HG03097 (cell line): ENCODE results near the gene TUBA1A.
A peak's percentile ranks its signal among the peaks of the same experiment; 100 is the strongest.
"Not testable (repeated sequence)": the region's sequence is repeated elsewhere in the genome, so short reads cannot be mapped to it uniquely, and the experiment has no call there.

ENCODE experiments used
- ATAC-seq: cut with Tn5 transposase; IDR thresholded peaks from one replicate; pipeline ENCODE4 v1.9.1; 2021; ENCODE audit not compliant: unreplicated experiment, low FRiP score

Gene TUBA1A

GRCh38 chr12:49201595-49202295 is 12.9 kb upstream of the TUBA1A start:
- ATAC-seq, result no peak

GRCh38 chr12:49200919-49201594 is 12.2 kb upstream of the TUBA1A start:
- no peak for ATAC-seq

GRCh38 chr12:49198431-49199155 is 9.7 kb upstream of the TUBA1A start:
- no peak for ATAC-seq

- ATAC-seq, result no peak
Measured at GRCh38 chr12:49197256-49197655, 8.4 kb upstream of the TUBA1A start.

- no peak for ATAC-seq
Measured at GRCh38 chr12:49195736-49196135, 6.9 kb upstream of the TUBA1A start.

GRCh38 chr12:49193746-49194145 is 4.9 kb upstream of the TUBA1A start:
- not testable (repeated sequence) for ATAC-seq

GRCh38 chr12:49191498-49191897 is 2.6 kb upstream of the TUBA1A start:
- ATAC-seq, result not testable (repeated sequence)

GRCh38 chr12:49190974-49191373 is 2.1 kb upstream of the TUBA1A start:
- ATAC-seq, result no peak

- no peak for ATAC-seq
Measured at GRCh38 chr12:49189731-49190716, 1.1 kb upstream of the TUBA1A start.

- ATAC-seq, result peak; percentile 45
Measured at GRCh38 chr12:49188201-49188915, 522 bp downstream of the TUBA1A start.

- no peak for ATAC-seq
Measured at GRCh38 chr12:49187184-49187583, 1.7 kb downstream of the TUBA1A start.

- not testable (repeated sequence) for ATAC-seq
Measured at GRCh38 chr12:49186307-49186706, 2.6 kb downstream of the TUBA1A start.

- ATAC-seq, result not testable (repeated sequence)
Measured at GRCh38 chr12:49184697-49185096, 4.2 kb downstream of the TUBA1A start.

- not testable (repeated sequence) for ATAC-seq
Measured at GRCh38 chr12:49183214-49183950, 5.5 kb downstream of the TUBA1A start.

- ATAC-seq, result no peak
Measured at GRCh38 chr12:49174218-49174617, 14.7 kb downstream of the TUBA1A start.

- no peak for ATAC-seq
Measured at GRCh38 chr12:49170924-49171323, 18.0 kb downstream of the TUBA1A start.

- ATAC-seq, result no peak
Measured at GRCh38 chr12:49165114-49165513, 23.8 kb downstream of the TUBA1A start.

GRCh38 chr12:49161901-49162300 is 27.0 kb downstream of the TUBA1A start:
- not testable (repeated sequence) for ATAC-seq
